Measurements from ENCODE around the gene BBS1.

BBS1 gene

DNA sequence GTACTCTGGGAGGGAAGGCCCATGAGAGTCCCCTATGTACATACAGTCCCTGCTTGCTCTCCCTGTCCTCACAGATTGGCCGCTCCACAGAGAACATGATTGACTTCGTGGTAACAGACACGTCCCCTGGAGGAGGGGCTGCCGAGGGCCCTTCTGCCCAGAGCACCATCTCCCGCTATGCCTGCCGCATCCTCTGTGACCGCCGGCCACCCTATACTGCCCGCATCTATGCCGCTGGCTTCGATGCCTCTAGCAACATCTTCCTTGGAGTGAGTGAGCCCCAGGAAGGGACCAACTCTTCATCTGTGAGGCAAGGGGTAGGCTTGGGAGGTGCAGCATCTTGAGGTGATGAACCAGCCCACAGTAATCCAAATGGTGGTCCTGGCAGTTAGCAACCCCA lies 37.3 kb upstream of the BBS1 start:
- TF ChIP-seq, protein P1, sequence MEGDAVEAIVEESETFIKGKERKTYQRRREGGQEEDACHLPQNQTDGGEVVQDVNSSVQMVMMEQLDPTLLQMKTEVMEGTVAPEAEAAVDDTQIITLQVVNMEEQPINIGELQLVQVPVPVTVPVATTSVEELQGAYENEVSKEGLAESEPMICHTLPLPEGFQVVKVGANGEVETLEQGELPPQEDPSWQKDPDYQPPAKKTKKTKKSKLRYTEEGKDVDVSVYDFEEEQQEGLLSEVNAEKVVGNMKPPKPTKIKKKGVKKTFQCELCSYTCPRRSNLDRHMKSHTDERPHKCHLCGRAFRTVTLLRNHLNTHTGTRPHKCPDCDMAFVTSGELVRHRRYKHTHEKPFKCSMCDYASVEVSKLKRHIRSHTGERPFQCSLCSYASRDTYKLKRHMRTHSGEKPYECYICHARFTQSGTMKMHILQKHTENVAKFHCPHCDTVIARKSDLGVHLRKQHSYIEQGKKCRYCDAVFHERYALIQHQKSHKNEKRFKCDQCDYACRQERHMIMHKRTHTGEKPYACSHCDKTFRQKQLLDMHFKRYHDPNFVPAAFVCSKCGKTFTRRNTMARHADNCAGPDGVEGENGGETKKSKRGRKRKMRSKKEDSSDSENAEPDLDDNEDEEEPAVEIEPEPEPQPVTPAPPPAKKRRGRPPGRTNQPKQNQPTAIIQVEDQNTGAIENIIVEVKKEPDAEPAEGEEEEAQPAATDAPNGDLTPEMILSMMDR (conservative IDR thresholded peaks at IDR 0.05; ENCODE audit: low read length): no peak
- no peak for DNase-seq (ENCODE audit: low read depth)
- H3K4me3 ChIP-seq (ENCODE audit: low read length): no peak overlapping the region

DNA sequence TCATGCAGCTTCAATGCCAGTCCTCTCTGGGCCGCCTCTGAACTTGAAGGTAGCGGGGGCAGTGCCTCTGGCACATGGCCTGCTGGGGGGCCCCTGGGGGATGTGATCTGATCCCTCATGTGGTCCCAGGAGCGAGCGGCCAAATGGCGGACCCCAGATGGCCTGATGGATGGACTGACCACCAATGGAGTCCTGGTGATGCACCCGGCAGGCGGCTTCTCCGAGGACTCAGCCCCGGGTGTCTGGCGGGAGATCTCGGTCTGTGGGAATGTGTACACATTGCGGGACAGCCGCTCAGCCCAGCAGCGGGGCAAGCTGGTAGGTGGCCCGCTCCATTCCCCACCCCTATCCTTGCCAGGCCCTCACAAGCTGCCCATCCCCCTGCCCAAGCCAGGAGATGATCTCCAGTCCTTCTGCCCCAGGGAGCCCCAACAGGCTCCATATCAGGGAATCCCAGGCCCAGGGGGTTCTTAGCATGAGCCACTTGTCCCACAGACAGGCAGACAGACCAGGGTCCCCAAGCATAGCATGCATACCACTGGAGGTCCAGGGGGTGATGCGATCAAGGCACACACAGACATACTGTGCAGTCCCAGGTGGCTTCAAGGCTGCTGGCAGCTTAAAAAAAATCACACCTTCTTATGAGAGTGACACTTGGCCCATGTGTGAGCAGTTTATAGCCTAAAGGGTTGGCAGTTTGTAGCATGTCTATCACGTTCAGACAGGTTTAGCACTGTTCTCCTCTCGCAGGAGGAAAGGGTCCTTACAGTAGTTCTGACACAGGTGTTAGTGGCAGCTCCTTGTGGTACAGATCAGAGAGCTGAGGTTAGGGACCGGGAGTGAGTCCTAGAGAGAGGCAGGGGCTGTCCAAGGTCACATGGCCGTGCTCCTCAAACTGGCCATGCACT lies 36.6 kb upstream of the BBS1 start:
- H3K4me3 ChIP-seq (ENCODE audit: low read length): no peak overlapping the region
- DNase-seq (ENCODE audit: low read depth): no peak
- TF ChIP-seq, protein P1 (conservative IDR thresholded peaks at IDR 0.05; ENCODE audit: low read length): no peak

DNA sequence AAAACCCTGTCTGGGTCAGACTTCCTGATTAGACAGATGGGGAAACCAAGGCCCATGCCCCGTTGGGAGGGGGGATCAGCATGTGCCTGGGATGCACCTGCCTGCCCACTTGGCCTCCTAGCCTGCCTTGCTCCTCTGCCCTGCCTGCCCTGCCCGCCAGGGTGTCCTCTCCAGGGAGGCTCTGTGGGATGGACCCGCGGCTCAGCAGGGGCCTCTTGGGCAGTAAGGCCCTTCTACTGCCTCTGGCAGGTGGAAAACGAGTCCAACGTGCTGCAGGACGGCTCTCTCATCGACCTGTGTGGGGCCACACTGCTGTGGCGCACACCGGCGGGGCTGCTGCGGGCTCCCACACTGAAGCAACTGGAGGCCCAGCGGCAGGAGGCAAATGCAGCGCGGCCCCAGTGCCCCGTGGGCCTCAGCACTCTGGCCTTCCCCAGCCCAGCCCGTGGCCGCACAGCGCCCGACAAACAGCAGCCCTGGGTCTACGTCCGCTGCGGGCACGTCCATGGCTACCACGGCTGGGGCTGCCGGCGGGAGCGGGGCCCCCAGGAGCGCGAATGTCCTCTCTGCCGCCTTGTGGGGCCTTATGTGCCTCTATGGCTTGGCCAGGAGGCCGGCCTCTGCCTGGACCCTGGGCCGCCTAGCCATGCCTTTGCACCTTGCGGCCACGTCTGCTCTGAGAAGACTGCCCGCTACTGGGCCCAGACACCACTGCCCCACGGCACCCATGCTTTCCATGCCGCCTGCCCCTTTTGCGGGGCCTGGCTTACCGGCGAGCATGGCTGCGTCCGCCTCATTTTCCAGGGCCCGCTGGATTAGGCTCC lies 34.9 kb upstream of the BBS1 start:
- TF ChIP-seq, protein P1 (conservative IDR thresholded peaks at IDR 0.05; ENCODE audit: low read length): no peak
- DNase-seq (ENCODE audit: low read depth): no peak

DNA sequence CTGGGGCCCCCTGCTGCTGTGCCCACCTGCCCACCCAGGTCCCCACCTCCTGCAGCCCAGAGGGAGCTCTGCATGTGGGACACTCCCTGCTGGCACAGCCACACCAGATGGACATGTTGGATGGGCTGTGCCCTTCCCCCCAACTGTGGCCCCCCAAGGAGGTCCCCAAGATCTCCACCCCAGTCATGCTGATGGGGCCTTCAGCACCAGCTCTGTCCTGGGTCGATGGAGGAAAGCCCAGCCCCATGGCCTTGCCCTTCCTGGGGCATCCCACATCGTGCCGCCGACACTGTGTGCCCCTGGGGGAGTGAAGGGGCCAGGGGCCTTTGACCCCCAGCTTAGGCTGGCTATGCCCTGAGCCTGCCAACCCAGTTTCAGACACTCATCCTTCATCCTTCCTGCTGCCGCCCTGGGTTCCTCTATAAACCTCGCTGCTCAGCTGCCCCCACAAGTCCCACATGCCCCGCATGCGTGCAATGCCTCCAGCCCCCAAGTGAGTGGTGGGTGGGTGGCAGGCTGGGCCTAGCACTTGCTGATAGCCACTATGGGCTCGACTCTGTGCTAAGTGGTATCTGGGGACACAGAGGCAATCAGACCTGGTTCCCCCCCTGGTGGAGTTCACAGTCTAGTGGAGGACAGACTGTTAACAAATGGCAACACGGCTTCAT lies 34.1 kb upstream of the BBS1 start:
- H3K4me3 ChIP-seq (ENCODE audit: low read length): no peak overlapping the region
- DNase-seq (ENCODE audit: low read depth): no peak
- TF ChIP-seq, protein P1 (conservative IDR thresholded peaks at IDR 0.05; ENCODE audit: low read length): no peak

More for the DNA sequence above, 34.9 kb upstream of the BBS1 start:
- H3K4me3 ChIP-seq (ENCODE audit: low read length): no peak overlapping the region

DNA sequence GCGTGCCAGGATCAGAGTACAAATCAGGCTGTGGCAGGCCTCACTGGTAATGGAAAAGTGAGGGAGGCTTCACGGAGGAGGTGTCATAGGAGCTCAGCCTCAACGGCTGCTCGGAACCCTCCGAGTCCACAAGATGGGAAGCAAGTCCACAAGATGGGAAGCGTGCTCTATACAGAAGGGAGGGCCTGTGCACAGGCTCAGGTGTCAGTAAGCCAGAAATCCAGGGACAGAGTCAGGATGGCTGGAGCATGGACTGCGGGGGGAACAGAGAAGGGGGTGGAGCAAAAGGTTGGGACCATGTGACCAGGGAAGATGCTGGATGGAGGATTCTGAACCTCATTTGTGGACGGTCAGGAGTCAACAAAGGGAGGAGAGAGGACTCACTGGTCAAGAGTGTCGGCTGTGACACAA lies 33.6 kb upstream of the BBS1 start:
- no peak for DNase-seq (ENCODE audit: low read depth)
- H3K4me3 ChIP-seq (ENCODE audit: low read length): no peak overlapping the region
- TF ChIP-seq, protein P1 (conservative IDR thresholded peaks at IDR 0.05; ENCODE audit: low read length): no peak

DNA sequence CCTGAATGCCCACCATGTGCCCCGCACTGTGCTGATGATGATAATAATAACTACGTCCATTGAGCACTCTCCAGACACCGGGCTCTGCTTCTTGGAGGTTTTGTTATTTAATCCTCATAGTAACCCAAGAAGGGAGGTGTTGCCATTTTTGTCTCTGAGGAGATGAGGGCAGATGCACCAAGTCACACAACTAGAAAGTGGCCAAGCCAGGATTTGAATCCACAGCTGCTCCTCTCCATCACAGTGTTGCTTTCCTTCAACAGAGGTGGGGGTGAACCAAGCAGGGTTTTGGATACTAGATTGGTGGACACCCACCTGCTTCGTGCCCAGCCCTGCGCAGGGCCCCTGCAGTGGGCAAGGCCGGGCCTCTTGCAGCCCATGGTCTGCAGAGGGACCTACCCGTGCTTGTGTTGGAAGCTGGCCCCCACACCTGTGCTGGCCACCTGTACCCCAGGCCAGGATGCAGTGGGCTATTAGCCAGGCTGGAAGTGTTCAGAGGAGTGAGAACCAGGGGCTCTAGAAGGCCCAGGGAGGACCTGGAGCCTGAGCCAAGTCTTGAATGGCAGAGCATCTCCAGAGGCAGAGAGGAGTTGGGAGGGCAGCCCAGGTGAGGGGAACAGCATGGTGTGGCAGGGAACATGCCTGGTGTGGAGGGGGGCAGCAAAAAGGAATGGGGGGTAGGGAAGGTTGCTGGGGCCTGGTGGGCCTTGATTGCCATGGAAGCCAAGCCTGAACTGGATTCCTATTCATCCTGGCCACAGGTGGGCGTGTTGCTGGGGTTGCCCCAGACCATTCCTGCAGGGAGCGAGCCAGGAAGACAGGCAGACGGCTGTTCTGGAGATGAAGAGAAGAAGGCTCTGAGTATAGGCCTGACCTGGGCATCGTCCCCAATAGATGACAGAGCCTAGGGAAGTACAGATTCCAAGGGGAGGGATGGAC lies 32.9 kb upstream of the BBS1 start:
- TF ChIP-seq, protein P1 (conservative IDR thresholded peaks at IDR 0.05; ENCODE audit: low read length): no peak
- no peak overlapping the region for H3K4me3 ChIP-seq (ENCODE audit: low read length)
- DNase-seq (ENCODE audit: low read depth): no peak

All from AG10803 (cell line).